ENCODE data around the gene SERINC5. TPM values are rescaled to one million over a fixed set of nuclear protein-coding genes. Genes with fewer than 3 reads are reported as not detected.

SERINC5 gene
- total RNA-seq, 2 donors from 2014 or later = 13.5 to 14.7 TPM

DNA sequence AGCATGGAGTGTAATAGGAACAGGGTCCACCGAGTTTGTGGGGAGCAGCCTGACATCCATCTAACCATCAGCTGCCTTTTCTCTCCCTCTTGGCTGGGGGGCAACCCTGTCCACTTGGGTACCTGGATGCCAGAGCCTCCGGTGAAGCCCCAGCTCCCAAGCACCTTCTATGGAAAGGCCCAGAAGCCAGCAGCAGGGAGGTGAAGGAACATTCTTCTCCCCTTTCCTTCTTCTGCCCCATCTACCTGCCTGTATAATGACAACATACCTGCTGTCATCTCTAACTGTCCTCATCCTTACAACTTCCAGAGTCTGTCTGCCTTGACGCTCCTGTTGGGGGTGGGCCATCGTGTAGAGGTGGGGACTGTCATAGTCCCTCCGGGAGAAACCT is 187.6 kb downstream of the SERINC5 start:
- intact Hi-C loops (cut with DNase I) = no loop called here
- no peak for DNase-seq (ENCODE audit: low spot score)

DNA sequence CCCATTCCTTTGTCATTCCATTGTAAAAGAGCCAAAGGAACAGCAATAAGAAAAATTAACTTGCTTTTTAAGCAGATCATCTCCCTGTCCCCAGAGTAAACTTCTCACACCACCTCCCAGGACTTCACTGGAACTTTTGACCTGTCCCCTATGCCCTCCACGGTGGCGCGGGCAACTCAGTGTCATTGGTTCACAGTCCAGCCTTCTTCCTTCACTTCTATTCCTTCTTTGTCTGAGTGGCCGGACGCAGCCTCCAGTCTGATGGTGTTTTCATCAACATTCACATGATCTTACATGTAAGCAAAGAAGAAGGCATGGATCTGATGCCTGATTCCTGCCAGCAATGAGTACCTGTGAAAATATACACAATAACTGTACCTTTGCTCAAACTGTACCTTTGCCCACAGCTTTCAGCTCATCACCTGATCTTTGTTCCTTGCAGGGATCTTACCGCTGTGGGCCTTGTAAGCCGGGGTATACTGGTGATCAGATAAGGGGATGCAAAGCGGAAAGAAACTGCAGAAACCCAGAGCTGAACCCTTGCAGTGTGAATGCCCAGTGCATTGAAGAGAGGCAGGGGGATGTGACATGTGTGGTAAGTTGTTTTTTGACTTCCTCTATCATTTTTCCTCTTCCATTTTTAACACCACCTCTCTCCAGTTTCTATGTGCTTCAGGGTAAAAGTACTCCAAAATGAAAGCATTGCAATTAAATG is 188.2 kb downstream of the SERINC5 start:
- intact Hi-C loops (cut with DNase I) = no loop called here
- no peak for DNase-seq (ENCODE audit: low spot score)

DNA sequence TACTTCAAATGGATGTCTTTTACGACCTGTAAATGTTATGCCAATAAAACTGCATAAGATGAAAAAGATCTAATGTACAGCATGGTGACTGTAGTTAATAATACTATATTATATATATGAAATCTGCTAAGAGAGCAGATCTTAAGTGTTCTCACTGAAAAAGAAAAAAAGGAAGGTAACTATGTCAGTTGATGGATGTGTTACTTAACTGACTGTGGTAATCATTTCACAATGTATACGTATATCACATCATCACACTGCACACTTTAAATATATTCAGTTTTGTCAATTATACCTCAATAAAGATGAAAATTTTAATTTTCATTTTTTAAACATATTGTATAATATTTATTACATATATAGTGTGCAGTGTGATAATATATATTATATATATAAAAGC is 188.8 kb downstream of the SERINC5 start:
- intact Hi-C loops (cut with DNase I) = no loop called here
- no peak for DNase-seq (ENCODE audit: low spot score)

DNA sequence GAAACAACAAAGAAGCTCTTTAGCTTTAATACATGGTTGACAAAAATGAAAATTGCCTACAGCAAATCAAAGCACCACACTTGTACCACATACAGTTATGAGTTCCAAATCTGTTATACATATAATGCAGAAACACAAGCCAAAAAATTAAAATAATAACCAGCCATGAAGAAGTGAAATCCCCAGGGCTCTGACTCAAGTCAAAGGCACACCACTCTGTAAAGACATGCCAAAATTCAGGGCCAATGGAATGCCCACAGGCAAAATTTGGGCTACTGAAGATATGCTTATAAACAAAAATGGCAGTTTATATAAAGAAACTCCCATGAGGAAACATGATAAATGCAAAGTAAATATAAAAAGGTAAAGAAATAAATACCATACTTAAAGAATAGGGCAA is 191.7 kb downstream of the SERINC5 start:
- intact Hi-C loops (cut with DNase I) = no loop called here

More for the DNA sequence above, 191.7 kb downstream of the SERINC5 start:
- DNase-seq (ENCODE audit: low spot score) = no peak

Other genes starting within 250 kb of the SERINC5 start
- gene THBS4, start 220.7 kb downstream of the SERINC5 start, total RNA-seq = 10 to 100 TPM; 58.2 to 80.2 TPM
- gene SPZ1, start 64.0 kb upstream of the SERINC5 start, total RNA-seq = not detected
- gene ZFYVE16, start 152.0 kb upstream of the SERINC5 start, total RNA-seq = 10 to 100 TPM; 35.2 to 41.3 TPM
- gene FAM151B, start 232.1 kb upstream of the SERINC5 start, total RNA-seq = 1 to 10 TPM; 2.1 to 3.2 TPM

Data from posterior vena cava (tissue), 2 donors.